ENCODE results near the gene USF2. TPM values are rescaled to one million over a fixed set of nuclear protein-coding genes. Genes with fewer than 3 reads are reported as not detected.

USF2 gene
- total and polyA plus RNA-seq, 2 of the 8 experiments (the other 6 are each of a cell fraction or from before 2014, with no cell fraction given): 74.1 to 109 TPM

DNA sequence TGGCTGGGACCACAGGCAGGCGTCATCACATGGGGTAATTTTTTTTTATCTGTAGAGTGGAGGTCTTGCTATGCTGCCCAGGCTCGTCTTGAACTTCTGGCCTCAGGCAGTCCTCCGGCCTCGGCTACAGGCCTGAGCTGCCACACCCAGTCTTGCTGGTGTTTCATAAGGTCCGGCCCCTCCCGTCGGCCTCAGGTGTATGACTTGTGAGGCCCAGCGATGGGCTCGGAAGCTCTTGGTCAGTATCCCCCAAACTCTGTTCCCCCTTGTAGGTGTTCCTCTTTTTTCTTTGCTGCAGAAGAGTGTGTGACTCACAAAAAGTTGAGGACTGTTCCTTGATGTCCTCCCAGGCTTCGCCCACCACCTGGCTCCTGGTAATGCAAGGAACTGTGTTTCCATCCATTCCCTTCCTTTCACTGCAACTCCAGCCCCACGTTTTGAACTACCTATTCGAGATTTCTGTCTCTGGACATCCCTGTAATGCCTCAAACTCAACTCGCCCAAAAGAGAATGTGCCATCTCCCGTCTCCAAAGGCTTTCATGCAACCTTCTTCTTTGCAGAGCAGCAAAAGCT is 5.0 kb downstream of the USF2 start:
- Histone ChIP-seq H2BK120ac (replicated peaks; ENCODE audit: low read depth, low read length) (no peak overlapping the region), H3K4me3 (ENCODE audit: extremely low read depth in 1 of 4, insufficient read depth in 2 of 4, low read depth in 3 of 4, low read length in 4 of 4) (no peak overlapping the region), H2BK20ac (ENCODE audit: low read length) (no peak overlapping the region), H3K4me1 (replicated peaks in 1 of 4; ENCODE audit: control insufficient read depth in 3 of 4, insufficient read depth in 4 of 4, low read length in 3 of 4) (peaks cover 0 to 6% (median 2%) of the 10 kb centered on the region in 4 experiments; a peak in 3 of 7 replicates), H2BK12ac (ENCODE audit: low read depth, low read length) (no peak overlapping the region), H4K91ac (replicated peaks; ENCODE audit: insufficient read length, low read length) (no peak overlapping the region), H3K23me2 (ENCODE audit: low read depth, low read length) (no peaks in the 10 kb centered on the region; the same call in 1 of the 2 replicates), H2BK5ac (ENCODE audit: low read depth, low read length) (no peak overlapping the region), H3K9me3 (ENCODE audit: insufficient read depth in 2 of 2, low read depth in 1 of 2, low read length in 1 of 2) (no peaks in the 10 kb centered on the region), H3K23ac (ENCODE audit: insufficient read length) (no peak overlapping the region), H3K9ac (replicated peaks in 1 of 4; ENCODE audit: extremely low read depth in 1 of 4, low read depth in 3 of 4, low read length in 3 of 4) (no peak overlapping the region), H3K14ac (ENCODE audit: insufficient read length) (no peak overlapping the region), H3K36me3 (ENCODE audit: control insufficient read depth in 2 of 4, insufficient read depth in 4 of 4, low read length in 3 of 4) (peaks cover 16 to 28% (median 23%) of the 10 kb centered on the region in 4 experiments), H3K4ac (replicated peaks; ENCODE audit: insufficient read length, low read depth, low read length) (no peak overlapping the region), H2BK15ac (ENCODE audit: low read length) (no peak overlapping the region), H4K5ac (ENCODE audit: insufficient read length, low read depth, low read length) (no peak overlapping the region), H3K27ac (ENCODE audit: low read depth, low read length) (no peak overlapping the region), H3K18ac (ENCODE audit: extremely low read depth, low read length) (no peak overlapping the region), H3K4me2 (ENCODE audit: insufficient read depth in 1 of 2, low read depth in 2 of 2, low read length in 2 of 2) (no peak overlapping the region), H3K79me1 (ENCODE audit: low read depth, low read length) (peaks cover 3% of the 10 kb centered on the region; the same call in 1 of the 2 replicates), H3K56ac (replicated peaks; ENCODE audit: insufficient read length, low read depth, low read length) (no peak overlapping the region), H3K79me2 (ENCODE audit: control insufficient read depth in 1 of 2, insufficient read depth in 2 of 2, low read length in 2 of 2) (0 out of 4 replicates have a peak, but pooled peaks cover 0 to 5% of the 10 kb centered on the region in 2 experiments), H4K8ac (ENCODE audit: extremely low read depth, insufficient read depth, low read length) (no peak overlapping the region), H4K20me1 (replicated peaks in 1 of 2; ENCODE audit: control insufficient read depth in 1 of 2, insufficient read depth in 2 of 2, low read length in 2 of 2) (peaks cover 0 to 10% of the 10 kb centered on the region in 2 experiments), H3K27me3 (replicated peaks in 1 of 4; ENCODE audit: control insufficient read depth in 3 of 4, extremely low read depth in 1 of 4, insufficient read depth in 3 of 4, low read length in 3 of 4) (no peaks in the 10 kb centered on the region), H2AFZ (ENCODE audit: low read length) (no peak overlapping the region), H2AK5ac (ENCODE audit: low read depth, low read length) (no peak overlapping the region)
- no peak for TF ChIP-seq RFX5 (IDR thresholded peaks at IDR 0.05; ENCODE audit: borderline replicate concordance, low read depth, low read length)
- no peak for DNase-seq (ENCODE audit: low read depth in 1 of 2, low spot score in 2 of 2)
- POLR2A ChIA-PET (ENCODE audit: partially characterized antibody): interaction anchor here (0.6 to 2.8 kb wide), 5 partner anchors 8 to 191 kb away, joined by 3 to 15 read pairs (median 4); partner anchors contain the start of gene HAMP
- 84% methylated on average over 14 of the region's 14 CpGs; no CpG with 5 or more reads in 1 of the 2 experiments for WGBS, 2 experiments (ENCODE audit: extremely low coverage in 1 of 2, insufficient coverage in 1 of 2, insufficient read length in 1 of 2, insufficient replicate concordance in 2 of 2, low coverage in 1 of 2, low lambda C conversion rate in 2 of 2, missing lambda C conversion rate in 1 of 2)
- CTCF ChIA-PET (ENCODE audit: partially characterized antibody): interaction anchor here (1.2 to 1.8 kb wide), 2 partner anchors 12 to 13 kb away, joined by 3 to 5 read pairs; no protein-coding TSS in a partner anchor
- no peak for FAIRE-seq

Data from H1 (cell line).